GM23338 (cell line): ENCODE measurements around the gene KLK5. TPM values are rescaled to one million over a fixed set of nuclear protein-coding genes. Genes with fewer than 3 reads are reported as not detected.
A peak's percentile ranks its signal among the peaks of the same experiment; 100 is the strongest.

Experiments used
- ATAC-seq: fragments of 200-7000 bp; cut with Tn5 transposase; 3 replicates; pipeline ENCODE4 v1.9.1; 2020
- DNase-seq: peaks from one replicate; pipeline ENCODE4 v3.0.0-alpha.2; 2015; ENCODE audit warnings: low spot score
- H2AFZ ChIP-seq: fragments of 200-600 bp; sonication (generic); 2 replicates; pipeline ENCODE4 v1.8.0; 2016; ENCODE audit warnings: antibody characterized with exemption, mild to moderate bottlenecking, moderate library complexity
- H3F3A ChIP-seq: fragments of 200-600 bp; sonication (generic); replicated peaks from 2 replicates; pipeline ENCODE4 v1.8.0; 2017; ENCODE audit warnings: antibody characterized with exemption, mixed run types, low read depth
- H3K27ac ChIP-seq: fragments of 200-600 bp; sonication (generic); 2 replicates; pipeline ENCODE4 v1.6.1; 2016; ENCODE audit warnings: low read depth
- H3K27me3 ChIP-seq: fragments of 200-600 bp; sonication (generic); 2 replicates; pipeline ENCODE4 v1.8.0; 2016; ENCODE audit warnings: mild to moderate bottlenecking, mixed run types, moderate library complexity; ENCODE audit not compliant: insufficient read depth
- H3K36me3 ChIP-seq: fragments of 200-600 bp; sonication (generic); 2 replicates; pipeline ENCODE4 v1.8.0; 2016; ENCODE audit warnings: mild to moderate bottlenecking; ENCODE audit not compliant: insufficient read depth
- H3K4me1 ChIP-seq: fragments of 200-600 bp; sonication (generic); 2 replicates; pipeline ENCODE4 v1.8.0; 2016; ENCODE audit warnings: mild to moderate bottlenecking, moderate library complexity; ENCODE audit not compliant: insufficient read depth
- H3K4me2 ChIP-seq: fragments of 200-600 bp; sonication (generic); 2 replicates; pipeline ENCODE4 v1.7.1; 2017; ENCODE audit warnings: mixed run types
- H3K4me3 ChIP-seq: fragments of 200-600 bp; sonication (generic); 2 replicates; pipeline ENCODE4 v1.6.1; 2016; ENCODE audit warnings: mixed run types
- H3K79me2 ChIP-seq: fragments of 200-600 bp; sonication (generic); replicated peaks from 2 replicates; pipeline ENCODE4 v1.8.0; 2017; ENCODE audit warnings: mild to moderate bottlenecking; ENCODE audit not compliant: insufficient read depth
- H3K9me2 ChIP-seq: fragments of 200-600 bp; sonication (generic); 2 replicates; pipeline ENCODE4 v1.8.0; 2017; ENCODE audit not compliant: insufficient read depth
- H4K20me1 ChIP-seq: fragments of 200-600 bp; sonication (generic); replicated peaks from 2 replicates; pipeline ENCODE4 v1.8.0; 2017; ENCODE audit warnings: mild to moderate bottlenecking; ENCODE audit not compliant: insufficient read depth
- H3K27ac Mint-ChIP-seq: 2 replicates; pipeline ENCODE4 v1.8.0; 2020; ENCODE audit warnings: inconsistent platforms, mild to moderate bottlenecking, moderate library complexity, mixed read lengths
- H3K27me3 Mint-ChIP-seq: 3 replicates; pipeline ENCODE4 v1.8.0; 2022; ENCODE audit warnings: low read depth, mild to moderate bottlenecking, moderate library complexity, mixed read lengths, inconsistent platforms; ENCODE audit not compliant: insufficient read depth, poor library complexity
- H3K36me3 Mint-ChIP-seq: 3 replicates; pipeline ENCODE4 v1.8.0; 2021; ENCODE audit warnings: low read depth, mild to moderate bottlenecking, inconsistent platforms, moderate library complexity, mixed read lengths
- H3K4me1 Mint-ChIP-seq: 3 replicates; pipeline ENCODE4 v1.8.0; 2020; ENCODE audit warnings: mild to moderate bottlenecking, inconsistent platforms, mixed read lengths
- H3K4me3 Mint-ChIP-seq: 3 replicates; pipeline ENCODE4 v1.8.0; 2021; ENCODE audit warnings: moderate library complexity, mild to moderate bottlenecking, inconsistent platforms, mixed read lengths
- H3K9me3 Mint-ChIP-seq: 3 replicates; pipeline ENCODE4 v1.8.0; 2020; ENCODE audit warnings: moderate library complexity, mild to moderate bottlenecking, inconsistent platforms, mixed read lengths
- CREB1 ChIP-seq: fragments of 250-450 bp; sonication (Bioruptor Pico); IDR thresholded peaks from 2 replicates; pipeline ENCODE4 v1.5.0; 2020; ENCODE audit warnings: low read depth, mild to moderate bottlenecking, moderate library complexity
- EZH2 ChIP-seq: fragments of 200-600 bp; sonication (generic); IDR thresholded peaks from one replicate; pipeline ENCODE4 v1.8.0; 2017; ENCODE audit warnings: antibody characterized with exemption, mild to moderate bottlenecking, low read depth; ENCODE audit not compliant: unreplicated experiment
- JUNB ChIP-seq: IDR thresholded peaks from one replicate; pipeline ENCODE4 v1.6.1; 2016; ENCODE audit warnings: antibody characterized with exemption; ENCODE audit not compliant: unreplicated experiment
- NANOG ChIP-seq: IDR thresholded peaks from 2 replicates; pipeline ENCODE4 v1.6.1; 2016; ENCODE audit warnings: antibody characterized with exemption, borderline replicate concordance
- POLR2AphosphoS5 ChIP-seq: IDR thresholded peaks from 2 replicates; pipeline ENCODE4 v1.6.1; 2016; ENCODE audit warnings: antibody characterized with exemption, low read depth
- REST ChIP-seq: IDR thresholded peaks from one replicate; pipeline ENCODE4 v1.6.1; 2018; ENCODE audit warnings: antibody characterized with exemption; ENCODE audit not compliant: unreplicated experiment
- ZNF114 ChIP-seq: fragments of 250-450 bp; sonication (Bioruptor Pico); IDR thresholded peaks from 2 replicates; pipeline ENCODE4 v1.5.0; 2020; ENCODE audit warnings: mild to moderate bottlenecking, moderate library complexity
- ZNF331 ChIP-seq: fragments of 250-450 bp; sonication (Bioruptor Pico); IDR thresholded peaks from 2 replicates; pipeline ENCODE4 v1.5.0; 2020; ENCODE audit warnings: low read depth, mild to moderate bottlenecking, moderate library complexity
- polyA plus RNA-seq: library from polyadenylated mRNA; unstranded; fragments of >200 nt; fragmentation: Nextera tagmentation; extraction: Ambion mirVana; gene quantifications from 2 replicates; pipeline ENCODE4 v1.2.1, GENCODE V29; 2016
- total RNA-seq: library from RNA; depleted of rRNA; stranded (reverse); fragments of >200 nt; shearing (Covaris generic); gene quantifications from 2 replicates; pipeline ENCODE4 v1.2.3, GENCODE V29; 2014
- TF ChIP-seq, protein P1 (sequence below): IDR thresholded peaks from 2 replicates; pipeline ENCODE4 v1.6.1; 2016; ENCODE audit warnings: antibody characterized with exemption
- TF ChIP-seq, protein P2 (sequence below), 2 experiments: fragments of 200-600 bp in 1 of 2; sonication (generic) in 1 of 2; conservative IDR thresholded peaks; 2 replicates each; pipeline versions ENCODE4 v1.5.1 to v1.6.1; 2016 to 2017; ENCODE audit warnings: antibody characterized with exemption in 2 of 2, low read depth in 2 of 2, mild to moderate bottlenecking in 2 of 2, moderate library complexity in 1 of 2

Gene KLK5
- total and polyA plus RNA-seq, 2 experiments from 2014 or later, result 0.66 TPM; not detected in 1

- H2AFZ ChIP-seq, result no peak overlapping the region
Measured at GRCh38 chr19:50922317-50922853, 30.5 kb downstream of the KLK5 start.

GRCh38 chr19:50921426-50922316, 31.2 kb downstream of the KLK5 start:
- peak; percentile 50 for ATAC-seq
- Histone ChIP-seq H3K9me2 (no peaks in the 10 kb centered on the region), H3K27ac (no peak overlapping the region), H3K79me2 (no peaks in the 10 kb centered on the region), H3K4me1 (peaks cover 10% of the 10 kb centered on the region; the same call in 1 of the 2 replicates), H3F3A (no peaks in the 10 kb centered on the region), H3K27me3 (no peaks in the 10 kb centered on the region), H3K36me3 (no peaks in the 10 kb centered on the region), H3K4me2 (peak overlapping the region; percentile 57), H3K4me3 (peak overlapping the region; percentile 9; the same call in 1 of the 2 replicates), H2AFZ (peak overlapping the region; percentile 34), H4K20me1 (no peaks in the 10 kb centered on the region)
- Mint-ChIP-seq H3K36me3 (no peaks in the 10 kb centered on the region), H3K27me3 (peaks cover 4% of the 10 kb centered on the region), H3K9me3 (no peaks in the 10 kb centered on the region), H3K27ac (no peak overlapping the region), H3K4me1 (peaks cover 11% of the 10 kb centered on the region), H3K4me3 (peak overlapping the region; percentile 13; the same call in 1 of the 3 replicates)
- DNase-seq, result peak; percentile 36
- no peak for TF ChIP-seq EZH2
- TF ChIP-seq POLR2AphosphoS5, result no peak
- TF ChIP-seq CREB1 (CRISPR knock-in tag), result no peak
- TF ChIP-seq ZNF331, result no peak
- TF ChIP-seq ZNF114 (CRISPR knock-in tag), result no peak
- TF ChIP-seq NANOG, result no peak
- TF ChIP-seq REST, result no peak
- no peak for TF ChIP-seq JUNB
- TF ChIP-seq, protein P1, sequence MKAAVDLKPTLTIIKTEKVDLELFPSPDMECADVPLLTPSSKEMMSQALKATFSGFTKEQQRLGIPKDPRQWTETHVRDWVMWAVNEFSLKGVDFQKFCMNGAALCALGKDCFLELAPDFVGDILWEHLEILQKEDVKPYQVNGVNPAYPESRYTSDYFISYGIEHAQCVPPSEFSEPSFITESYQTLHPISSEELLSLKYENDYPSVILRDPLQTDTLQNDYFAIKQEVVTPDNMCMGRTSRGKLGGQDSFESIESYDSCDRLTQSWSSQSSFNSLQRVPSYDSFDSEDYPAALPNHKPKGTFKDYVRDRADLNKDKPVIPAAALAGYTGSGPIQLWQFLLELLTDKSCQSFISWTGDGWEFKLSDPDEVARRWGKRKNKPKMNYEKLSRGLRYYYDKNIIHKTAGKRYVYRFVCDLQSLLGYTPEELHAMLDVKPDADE, result no peak

More at GRCh38 chr19:50922317-50922853, 30.5 kb downstream of the KLK5 start:
- Histone ChIP-seq H3F3A (no peaks in the 10 kb centered on the region), H3K36me3 (no peaks in the 10 kb centered on the region), H3K4me1 (peaks cover 10% of the 10 kb centered on the region; the same call in 1 of the 2 replicates), H3K79me2 (no peaks in the 10 kb centered on the region), H3K27ac (no peak overlapping the region), H3K27me3 (no peaks in the 10 kb centered on the region), H3K4me3 (0 out of 2 replicates have a peak overlapping the region, but pooled peaks have one; percentile 9), H3K9me2 (no peaks in the 10 kb centered on the region), H3K4me2 (peak overlapping the region; percentile 57), H4K20me1 (no peaks in the 10 kb centered on the region)
- peak; percentile 100 for ATAC-seq
- Mint-ChIP-seq H3K27ac (no peak overlapping the region; the same call in 1 of the 2 replicates), H3K4me3 (no peak overlapping the region), H3K9me3 (no peaks in the 10 kb centered on the region), H3K27me3 (peaks cover 4% of the 10 kb centered on the region), H3K4me1 (peaks cover 11% of the 10 kb centered on the region), H3K36me3 (no peaks in the 10 kb centered on the region)
- TF ChIP-seq POLR2AphosphoS5 (no peak), CREB1 (CRISPR knock-in tag) (no peak), ZNF331 (no peak), NANOG (no peak)
- TF ChIP-seq, protein P2, sequence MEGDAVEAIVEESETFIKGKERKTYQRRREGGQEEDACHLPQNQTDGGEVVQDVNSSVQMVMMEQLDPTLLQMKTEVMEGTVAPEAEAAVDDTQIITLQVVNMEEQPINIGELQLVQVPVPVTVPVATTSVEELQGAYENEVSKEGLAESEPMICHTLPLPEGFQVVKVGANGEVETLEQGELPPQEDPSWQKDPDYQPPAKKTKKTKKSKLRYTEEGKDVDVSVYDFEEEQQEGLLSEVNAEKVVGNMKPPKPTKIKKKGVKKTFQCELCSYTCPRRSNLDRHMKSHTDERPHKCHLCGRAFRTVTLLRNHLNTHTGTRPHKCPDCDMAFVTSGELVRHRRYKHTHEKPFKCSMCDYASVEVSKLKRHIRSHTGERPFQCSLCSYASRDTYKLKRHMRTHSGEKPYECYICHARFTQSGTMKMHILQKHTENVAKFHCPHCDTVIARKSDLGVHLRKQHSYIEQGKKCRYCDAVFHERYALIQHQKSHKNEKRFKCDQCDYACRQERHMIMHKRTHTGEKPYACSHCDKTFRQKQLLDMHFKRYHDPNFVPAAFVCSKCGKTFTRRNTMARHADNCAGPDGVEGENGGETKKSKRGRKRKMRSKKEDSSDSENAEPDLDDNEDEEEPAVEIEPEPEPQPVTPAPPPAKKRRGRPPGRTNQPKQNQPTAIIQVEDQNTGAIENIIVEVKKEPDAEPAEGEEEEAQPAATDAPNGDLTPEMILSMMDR (conservative IDR thresholded peaks at IDR 0.05; ENCODE audit: low read depth in 2 of 2), result peak; percentile 83 to 97
- TF ChIP-seq, protein P1, result no peak
- peak; percentile 95 for DNase-seq
